ENCODE results near the gene MYO5B.

The MYO5B gene

DNA sequence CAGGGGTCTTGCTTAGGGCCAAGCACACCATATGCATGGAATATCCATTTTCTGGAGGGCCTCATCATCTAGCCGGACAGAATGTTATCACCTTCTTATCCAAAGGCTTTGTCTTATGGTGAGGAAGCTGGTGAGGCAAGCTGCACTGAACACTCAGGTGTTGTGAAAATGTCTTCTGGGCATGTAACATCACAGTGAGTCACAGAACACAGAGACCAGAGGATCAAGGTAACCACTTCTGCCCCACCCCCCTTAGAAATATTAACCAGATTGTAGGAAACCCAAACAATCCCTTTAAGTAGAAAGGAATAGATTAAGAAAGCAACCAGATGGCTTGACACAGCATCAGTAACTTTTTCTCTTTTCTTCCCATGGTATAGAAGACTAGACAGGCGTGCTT is 51.1 kb downstream of the MYO5B start:
- no peak for DNase-seq

DNA sequence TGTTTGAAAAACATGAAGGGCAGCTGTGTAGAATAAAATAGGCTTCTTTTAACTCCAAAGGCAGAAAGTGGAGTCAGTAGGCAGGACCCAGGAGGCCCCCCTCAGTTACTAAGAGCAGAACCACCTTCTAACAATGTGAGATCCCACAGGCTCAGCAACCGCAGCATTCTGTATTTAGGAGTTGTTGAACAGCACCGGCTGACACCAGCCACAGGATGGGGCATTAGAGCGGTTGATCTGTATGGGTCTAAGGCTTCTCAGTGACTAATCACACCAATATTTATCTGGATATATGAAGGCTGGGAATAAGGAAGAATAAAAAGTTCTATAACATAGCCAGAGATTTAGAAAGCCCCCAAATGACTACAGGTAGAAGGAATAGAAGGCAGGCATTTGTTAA is 51.7 kb downstream of the MYO5B start:
- no peak for DNase-seq

DNA sequence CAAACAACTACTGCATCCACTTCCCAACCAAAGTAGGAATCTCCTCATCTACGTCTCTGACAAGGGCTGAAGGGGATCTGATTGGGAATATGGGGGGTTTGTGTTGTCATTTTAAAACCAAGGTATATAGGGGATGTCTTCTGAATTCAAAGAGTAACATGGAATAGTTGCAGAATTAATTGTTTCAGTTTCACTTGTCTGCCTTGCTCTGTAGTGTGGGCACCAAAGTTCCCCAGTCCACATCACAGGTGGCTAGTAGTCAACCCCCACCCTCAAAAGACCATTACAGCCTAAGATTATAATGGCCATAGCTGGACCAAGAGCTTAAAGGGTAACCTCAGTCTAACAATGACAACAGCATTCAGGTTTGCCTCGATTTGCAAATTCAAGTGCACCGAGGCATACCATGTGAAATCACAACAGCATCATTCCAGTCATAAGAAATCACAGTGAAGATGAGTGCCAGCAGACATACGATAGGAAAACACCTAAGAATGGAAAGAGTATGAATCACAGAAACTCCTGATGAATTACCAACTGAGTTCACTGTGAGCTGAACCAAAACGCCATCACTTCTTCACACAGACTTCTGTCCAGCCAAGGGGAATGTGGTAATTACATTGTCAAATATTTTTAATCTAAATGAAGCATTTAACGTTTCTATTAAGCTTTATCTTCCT is 52.4 kb downstream of the MYO5B start:
- DNase-seq = no peak

DNA sequence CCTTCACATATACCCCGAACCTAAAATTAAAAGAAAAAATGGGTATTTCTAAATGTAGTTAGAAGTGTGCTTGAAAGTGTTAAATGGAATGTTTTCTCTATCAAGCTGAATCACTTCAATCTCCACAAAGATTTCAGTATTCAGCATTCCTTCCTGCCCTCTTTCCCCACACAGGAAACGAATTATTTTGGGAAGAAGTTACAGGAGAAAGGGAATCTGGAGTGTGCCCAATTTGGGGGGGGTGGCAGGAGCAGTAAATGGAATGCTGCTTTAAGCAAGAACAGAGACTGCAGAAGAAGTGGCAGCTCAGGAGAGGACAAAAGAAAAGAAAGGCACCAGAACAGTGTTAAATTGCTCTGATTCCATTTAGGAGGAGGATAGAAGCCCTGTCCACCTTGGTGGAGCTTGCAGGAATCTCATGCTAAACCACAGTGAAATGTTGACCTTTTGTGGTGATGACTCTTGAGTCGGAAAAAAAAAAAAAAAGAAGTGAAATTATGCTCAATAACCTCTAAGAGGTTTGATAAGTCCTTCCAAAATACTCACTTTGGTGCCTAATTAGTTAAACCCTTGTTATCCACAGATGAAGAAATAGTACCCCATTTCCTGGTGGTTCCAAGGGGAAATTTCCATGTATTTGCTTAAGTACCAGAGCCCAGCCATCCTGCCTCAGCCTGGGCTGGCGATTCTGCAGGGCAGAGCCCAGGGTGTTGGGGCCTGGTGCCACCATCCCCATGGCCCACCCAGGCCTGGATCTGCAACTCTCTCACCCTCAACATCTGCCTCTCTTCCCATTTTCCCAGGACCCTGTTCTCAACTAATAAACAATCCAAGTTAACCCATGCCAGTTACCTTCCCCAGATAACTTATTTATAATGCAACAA is 56.5 kb downstream of the MYO5B start:
- DNase-seq = no peak

DNA sequence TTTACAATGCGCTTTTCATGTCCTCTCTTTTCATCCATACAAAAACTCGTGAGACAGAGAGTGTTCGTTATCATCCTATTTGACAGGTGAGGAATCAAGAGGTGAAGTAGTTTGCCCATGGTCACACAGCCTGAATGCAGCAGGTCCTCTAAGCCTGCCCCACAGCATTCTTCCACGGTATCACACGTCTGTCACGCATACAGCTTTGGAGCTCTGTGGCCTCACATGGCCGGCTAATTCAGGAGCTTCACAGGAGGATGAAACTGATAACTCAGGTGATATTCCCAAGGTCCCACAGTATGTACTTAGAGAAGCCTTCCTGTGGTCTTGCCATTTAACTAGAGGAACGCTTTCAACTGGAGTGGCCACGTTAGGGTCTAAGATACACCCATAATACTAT is 59.0 kb downstream of the MYO5B start:
- no peak for DNase-seq

DNA sequence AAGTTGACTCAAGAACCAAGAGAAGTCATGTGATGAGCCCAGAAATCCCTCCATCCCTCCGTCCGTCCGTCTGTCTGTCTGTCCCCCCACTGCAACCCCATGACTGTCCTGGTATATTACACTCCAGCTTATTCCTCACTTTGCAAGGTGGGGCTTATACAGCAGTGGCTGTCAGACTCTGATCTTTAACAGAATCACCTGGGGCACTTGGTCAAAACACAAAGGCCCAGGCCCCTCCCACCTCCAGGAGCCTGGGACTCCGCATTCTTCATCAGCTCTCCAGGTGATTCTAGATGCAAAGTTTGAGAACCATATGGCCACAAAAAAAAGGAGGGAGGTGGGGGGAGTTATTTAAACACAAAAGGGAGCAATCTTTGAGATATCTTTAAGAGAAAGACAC is 61.4 kb downstream of the MYO5B start:
- no peak for DNase-seq

DNA sequence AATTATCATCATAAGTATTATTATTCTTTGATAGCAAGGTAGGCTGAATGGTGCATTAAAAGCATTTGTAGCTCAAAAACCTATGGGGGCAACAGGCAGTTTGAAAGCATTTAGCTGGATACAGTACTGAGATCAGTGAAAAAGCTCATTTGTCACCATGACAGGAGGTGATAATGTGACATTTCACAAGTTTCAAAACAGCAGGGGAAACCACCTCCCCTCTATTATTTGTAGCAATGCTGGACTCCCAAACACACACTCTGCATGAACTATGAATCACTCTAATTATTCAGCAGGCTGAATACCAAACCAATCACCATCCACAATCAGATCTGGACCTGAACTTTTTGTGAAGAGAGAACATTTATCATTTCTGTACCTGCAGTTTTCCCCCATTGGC is 63.4 kb downstream of the MYO5B start:
- DNase-seq = no peak

DNA sequence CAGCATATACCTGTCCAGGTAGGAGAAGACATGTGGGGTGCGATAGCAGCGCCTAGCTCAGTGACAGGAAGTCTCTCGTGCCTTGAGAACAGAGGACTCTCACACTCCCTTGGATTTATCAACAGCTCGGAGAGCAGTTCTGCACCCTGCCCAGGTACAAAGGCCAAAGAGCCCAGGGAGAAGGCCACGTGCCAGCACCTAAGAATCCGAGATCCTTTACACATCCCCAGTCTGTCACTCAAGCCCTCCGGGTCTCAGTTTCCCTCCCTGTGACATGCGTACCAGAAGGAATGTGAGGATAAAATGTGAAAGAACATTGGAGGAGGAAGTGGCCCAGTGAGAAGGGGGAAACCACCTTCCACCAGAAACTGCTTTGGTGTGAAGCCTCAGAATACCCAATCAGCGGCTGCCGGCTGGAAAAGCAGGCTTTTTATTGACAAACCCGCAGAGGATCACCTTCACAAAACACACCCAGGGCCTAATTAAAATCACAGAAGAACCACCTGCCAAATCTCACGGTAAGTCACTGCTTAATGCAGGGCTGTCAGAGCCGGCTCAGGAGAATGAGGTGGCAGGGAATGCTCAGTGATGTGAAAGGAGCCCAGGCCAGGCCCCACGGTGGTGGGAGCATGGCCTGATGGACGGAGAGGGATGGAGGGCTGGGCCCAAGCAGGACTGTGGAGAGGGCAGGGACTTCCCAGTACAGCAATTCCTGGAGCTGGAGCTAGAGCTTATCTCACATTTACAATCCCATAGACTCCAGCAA is 66.3 kb downstream of the MYO5B start:
- DNase-seq = no peak

DNA sequence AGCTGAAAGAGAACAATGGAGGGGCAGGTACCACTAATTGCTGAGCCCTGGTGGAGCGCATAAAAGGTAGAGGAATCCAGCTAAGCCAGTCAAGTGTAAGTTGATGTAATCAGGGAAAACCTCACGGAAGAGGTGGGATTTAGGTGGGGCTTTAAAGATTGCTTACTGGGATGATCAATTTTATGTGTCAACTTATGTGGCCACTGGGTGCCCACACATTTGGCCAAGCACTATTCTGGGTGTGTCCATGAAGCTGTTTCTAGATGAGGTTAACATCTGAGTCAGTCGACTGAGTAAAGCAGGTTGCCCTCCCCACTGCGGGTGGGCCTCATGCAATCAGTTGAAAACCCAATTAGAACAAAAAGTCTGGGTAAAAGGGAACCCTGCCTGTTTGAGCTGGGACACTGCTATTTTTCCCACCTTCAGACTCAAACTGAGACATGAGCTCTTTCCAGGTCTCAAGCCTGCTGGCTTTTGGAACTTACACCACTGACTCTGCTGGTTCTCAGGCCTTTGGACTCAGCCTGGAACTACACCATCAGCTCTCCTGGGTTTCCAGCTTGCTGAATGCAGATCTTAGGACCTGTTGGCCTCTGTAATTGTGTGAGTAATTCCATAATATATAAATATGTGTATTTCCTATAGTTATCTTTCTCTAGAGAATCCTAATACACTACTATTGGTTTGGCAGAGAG is 67.3 kb downstream of the MYO5B start:
- DNase-seq = no peak

DNA sequence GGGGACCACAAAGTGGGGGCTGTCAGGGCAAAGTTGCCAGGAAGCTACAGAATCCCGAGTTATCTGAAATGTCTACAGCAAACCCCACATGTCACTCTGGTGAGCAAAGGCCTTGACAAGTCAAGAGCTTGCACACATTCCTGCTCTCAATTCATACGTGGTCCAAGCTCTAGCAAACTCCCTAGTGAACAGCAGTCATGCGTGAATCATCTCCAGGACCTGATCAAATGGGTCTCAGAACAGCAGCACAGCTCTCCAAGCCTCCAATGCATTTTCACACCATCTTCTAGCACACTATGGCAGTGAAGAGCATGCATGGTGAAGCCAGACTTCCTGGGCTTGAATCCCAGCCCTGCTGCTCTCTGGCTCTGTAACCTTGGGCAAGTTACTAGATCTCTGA is 68.5 kb downstream of the MYO5B start:
- no peak for DNase-seq

DNA sequence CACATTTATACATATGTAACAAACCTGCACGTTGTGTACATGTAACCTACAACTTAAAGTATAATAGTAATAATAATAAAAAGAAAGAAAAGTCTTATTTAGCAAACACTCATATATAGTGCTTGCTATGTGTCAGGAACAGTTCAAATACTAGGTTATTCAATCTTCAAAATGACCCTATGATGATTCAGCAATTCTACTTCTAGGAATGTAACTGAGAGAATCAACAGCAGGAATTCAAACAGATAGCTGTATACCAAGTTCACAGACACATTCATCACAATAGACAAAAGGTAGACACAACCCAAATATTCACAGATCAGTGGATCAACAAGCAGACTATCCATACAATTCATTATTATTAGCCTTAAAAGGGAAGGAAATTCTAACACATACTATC is 69.5 kb downstream of the MYO5B start:
- no peak for DNase-seq

DNA sequence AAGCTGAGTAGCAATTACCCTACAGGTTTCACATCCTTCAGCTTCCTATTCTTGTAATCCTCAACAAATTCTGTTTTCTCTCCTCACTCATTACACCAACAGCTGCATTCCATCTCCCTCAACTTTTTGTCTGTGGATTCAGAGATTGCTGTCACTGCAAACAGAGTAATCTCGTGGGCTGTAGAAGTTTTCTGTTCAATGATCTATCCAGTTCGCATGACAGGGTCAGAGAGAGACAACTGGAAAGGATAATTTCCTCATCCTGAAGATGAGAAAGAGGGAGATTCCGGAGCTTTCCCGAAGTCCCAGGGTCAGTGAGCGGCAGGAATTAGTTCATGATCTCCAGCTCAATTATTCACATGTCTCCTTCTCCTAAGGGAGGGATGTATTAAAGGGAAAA is 75.7 kb downstream of the MYO5B start:
- DNase-seq = no peak

DNA sequence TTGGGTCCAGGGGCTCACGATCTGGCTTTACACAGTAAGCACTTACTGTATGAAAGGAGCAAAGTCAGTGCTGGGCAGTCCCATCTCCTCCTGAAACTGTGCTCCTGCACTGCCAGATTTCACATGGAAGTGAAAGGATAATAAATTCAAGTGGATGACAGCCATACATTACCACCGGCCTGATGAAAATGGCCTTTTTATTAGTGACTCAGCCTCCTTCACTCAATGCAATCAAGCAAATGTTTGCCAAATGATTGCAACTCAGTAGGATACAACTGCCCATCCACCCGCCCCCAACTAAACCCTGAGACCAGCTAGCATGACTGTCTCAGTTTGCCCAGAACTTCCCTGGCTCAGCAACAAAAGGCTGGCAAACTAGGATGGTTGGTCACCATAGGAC is 77.1 kb downstream of the MYO5B start:
- DNase-seq = no peak

DNA sequence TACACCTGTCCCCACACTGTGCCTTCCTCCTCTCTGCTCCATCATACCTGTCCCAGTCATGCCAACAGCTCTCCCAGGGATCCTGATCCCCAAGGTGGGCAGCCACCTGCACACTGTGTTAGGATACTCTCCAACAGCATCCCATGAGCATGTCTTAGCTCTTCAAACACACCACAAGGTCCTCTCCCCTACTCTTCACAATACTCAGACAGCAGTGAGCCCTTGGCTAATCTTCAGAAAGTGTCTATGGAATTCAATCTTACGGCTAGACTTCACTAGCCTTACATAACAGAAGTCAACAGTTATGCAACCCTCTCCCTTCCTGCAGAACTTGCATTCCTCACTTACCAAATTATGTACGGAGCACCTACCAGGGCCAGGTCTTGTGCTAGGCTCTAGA is 79.9 kb downstream of the MYO5B start:
- DNase-seq = no peak

DNA sequence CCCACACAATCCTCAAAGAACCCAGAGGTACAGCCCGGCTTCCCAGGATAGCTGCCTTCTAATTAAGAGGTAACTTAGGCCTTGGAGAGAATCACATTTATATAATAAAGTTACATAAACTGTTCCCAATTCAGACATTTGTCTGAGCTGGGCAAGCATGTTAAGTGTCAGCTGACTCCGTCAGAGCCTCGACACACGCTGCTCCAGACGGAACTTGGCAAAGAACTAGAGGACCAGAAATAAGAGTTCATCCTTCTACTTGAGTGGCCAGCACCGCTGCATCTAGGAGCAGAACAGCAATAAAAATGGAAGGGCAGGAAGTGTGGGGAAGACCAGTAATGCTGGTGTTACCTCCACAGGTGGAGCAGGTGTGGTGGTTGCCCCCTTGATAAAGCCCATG is 80.5 kb downstream of the MYO5B start:
- no peak for DNase-seq

DNA sequence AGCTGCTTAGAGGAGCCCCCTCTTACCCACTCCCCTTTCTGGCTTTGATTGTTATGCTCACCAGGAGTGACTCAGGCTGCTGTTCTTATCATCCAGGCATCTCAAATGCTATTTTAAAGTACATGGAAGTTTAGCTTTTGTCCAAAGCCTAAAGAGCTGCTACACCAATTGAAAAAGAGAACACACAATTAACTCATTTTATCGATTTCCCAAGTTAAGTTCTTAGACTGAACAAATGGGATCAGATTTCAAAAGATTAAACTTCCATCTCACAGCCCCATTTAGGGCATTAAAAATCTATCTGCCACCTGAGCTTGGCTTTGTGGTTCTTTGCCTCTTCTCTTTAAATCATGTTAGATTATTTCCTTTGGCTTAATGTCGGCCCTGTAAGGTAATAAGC is 81.2 kb downstream of the MYO5B start:
- DNase-seq = no peak

DNA sequence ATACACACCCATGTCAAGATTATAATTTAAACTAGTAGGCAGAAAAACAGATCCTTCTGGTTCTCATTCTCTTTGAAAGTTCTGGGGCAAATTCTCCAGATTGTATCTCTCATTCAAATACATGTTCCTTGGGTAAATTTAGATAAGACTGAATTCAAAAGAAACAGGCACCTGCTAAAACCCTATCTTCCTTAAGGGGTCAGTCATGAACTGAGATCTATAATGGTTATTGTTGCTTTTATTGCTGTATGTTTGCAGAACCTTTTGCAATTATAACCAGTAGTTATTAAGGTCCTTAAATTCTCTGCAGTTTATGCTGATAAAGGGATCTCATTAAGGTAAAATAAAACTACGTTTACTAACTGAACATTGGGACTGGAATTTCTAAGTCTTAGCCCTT is 83.5 kb downstream of the MYO5B start:
- no peak for DNase-seq

DNA sequence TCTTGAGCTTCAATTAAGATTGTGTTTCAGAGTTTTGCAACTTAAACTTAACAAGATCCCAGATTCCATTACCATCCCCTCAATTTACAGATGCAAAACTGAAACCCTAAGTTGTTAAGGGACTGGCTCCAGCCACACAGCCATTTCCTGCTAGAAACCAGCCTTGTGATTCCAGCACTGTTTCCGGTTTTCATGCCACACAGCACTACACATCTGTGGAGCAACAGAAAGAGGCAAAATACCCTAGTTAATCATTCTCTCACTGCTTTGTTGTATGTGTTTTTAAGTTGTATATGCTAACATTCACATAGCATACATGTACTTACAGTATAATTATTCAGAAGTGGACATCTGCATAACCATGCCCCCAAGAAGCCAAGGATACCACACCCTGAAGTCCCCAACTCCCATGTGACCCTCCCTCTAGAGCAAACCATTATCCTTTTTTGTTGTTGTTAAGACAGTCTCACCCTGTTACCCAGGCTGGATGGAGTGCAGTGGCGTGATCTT is 87.4 kb downstream of the MYO5B start:
- DNase-seq = no peak

DNA sequence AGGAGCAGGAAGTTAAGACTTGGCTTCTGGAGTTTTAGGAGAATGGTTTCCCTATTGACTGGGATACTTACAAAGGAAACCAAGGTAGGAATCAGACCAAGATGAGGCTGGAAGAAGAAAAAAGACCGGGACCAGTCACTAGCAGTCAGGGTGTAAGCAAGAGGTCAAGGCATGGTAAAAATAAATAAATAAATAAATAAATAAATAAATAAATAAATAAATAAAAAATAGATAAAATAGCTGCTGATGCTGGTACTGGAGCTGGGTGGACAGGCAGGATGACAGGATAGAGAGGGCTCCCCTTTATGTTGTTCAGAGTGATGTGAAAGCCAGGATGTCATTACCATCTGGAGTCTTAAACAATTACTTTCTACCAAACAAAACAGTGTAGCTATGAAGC is 89.9 kb downstream of the MYO5B start:
- DNase-seq = no peak

DNA sequence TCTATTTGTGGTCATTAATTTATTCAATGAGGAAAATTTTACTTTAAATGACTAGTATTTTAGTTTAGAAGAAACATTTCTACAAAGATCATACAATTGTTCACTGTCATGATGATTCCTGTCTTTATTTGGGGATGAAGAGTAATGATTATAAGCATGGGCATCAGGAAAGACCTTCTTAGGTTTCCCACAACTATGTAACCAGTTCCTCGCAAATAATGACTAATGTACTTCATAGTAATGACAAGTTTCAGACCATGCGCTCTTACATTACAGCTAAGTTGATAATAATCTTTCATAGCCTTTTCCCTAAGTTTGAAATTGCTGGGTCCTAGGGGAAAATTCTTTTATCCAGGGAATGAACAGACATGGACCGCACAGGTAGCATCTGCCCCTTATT is 90.5 kb downstream of the MYO5B start:
- no peak for DNase-seq

DNA sequence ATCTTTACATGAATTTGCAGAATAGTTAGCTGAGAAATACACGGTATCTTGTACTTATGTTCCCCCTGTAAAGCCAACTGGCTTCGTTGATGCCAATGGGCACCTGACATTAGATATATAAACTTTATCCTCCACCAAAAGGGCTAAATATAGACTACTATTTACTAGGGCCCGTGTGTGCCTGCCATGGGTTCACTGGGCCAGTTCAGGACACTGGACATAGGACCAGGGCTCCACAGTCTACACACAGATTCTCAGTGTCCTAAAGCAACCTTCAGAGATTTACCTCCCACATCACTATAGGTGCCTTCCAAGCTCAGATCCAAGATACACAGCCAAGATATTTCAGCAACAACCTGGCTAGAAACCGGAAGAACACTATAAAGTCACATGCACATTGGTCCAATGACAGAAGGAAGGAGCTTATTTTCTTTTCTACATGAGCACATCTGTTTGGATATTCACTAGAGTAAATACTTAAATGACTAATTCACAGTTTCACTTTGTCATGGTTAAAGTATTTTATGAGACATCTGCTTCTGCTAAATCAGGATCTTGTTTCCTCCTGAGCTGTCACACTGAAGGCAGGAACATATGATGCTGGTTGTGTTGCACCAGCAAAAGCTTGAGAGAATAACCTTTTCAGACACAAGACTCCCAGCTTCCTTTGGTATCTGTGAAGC is 95.1 kb downstream of the MYO5B start:
- DNase-seq = no peak

DNA sequence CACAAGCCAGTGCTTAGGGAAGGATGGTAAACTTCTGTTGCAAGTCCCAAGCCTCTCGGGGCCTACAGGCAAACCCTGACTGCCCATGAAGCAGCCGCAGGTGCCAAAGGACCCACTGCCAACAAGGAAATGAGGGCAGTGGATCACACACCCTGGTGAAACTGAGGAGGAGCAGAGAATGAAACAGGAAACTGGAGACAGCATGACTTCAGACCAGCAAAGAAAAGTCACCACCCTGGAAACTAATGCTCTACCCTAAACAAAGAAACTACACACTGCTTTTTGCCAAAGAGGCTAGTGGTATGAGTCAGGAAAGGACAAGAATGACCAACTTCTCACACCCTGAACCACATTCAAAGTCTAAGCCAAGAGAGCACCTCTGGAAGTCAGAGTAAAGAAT is 97.2 kb downstream of the MYO5B start:
- no peak for DNase-seq
